GM10847 (cell line): Measurements from ENCODE around the gene GALK1.

ENCODE experiments used
- POLR2A ChIP-seq: IDR thresholded peaks from 2 replicates; pipeline ENCODE4 v1.6.1; 2011; ENCODE audit not compliant: insufficient read length; ENCODE audit errors: extremely low read depth

GALK1 gene

GRCh38 chr17:75764711-75765421 is at the start of gene GALK1:
Gene GALK1, minus strand, starts transcription at chr17:75765192. Its CDS starts 56 bp downstream, at chr17:75765136.
- TF ChIP-seq POLR2A, result peak; percentile 37

DNA sequence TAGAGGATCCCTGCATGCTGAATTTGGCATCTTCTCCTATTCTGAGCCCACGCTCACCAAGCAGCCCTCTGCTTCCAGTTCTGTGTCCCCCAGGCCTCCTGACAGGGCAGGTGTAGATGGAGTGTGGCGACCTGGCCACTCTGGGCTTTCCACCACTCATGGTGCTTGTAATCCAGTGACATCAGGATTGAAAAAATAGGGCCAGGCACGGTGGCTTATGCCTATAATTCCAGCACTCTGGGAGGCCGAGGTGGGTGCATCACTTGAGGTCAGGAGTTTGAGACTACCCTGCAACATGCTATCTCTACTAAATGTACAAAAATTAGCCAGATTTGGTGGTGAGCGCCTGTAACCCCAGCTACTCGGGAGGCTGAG is 49.0 kb upstream of the GALK1 start:
- TF ChIP-seq POLR2A, result no peak

- TF ChIP-seq POLR2A, result no peak
These were observed 48.4 kb upstream of the GALK1 start for GRCh38 chr17:75813081-75814020.

DNA sequence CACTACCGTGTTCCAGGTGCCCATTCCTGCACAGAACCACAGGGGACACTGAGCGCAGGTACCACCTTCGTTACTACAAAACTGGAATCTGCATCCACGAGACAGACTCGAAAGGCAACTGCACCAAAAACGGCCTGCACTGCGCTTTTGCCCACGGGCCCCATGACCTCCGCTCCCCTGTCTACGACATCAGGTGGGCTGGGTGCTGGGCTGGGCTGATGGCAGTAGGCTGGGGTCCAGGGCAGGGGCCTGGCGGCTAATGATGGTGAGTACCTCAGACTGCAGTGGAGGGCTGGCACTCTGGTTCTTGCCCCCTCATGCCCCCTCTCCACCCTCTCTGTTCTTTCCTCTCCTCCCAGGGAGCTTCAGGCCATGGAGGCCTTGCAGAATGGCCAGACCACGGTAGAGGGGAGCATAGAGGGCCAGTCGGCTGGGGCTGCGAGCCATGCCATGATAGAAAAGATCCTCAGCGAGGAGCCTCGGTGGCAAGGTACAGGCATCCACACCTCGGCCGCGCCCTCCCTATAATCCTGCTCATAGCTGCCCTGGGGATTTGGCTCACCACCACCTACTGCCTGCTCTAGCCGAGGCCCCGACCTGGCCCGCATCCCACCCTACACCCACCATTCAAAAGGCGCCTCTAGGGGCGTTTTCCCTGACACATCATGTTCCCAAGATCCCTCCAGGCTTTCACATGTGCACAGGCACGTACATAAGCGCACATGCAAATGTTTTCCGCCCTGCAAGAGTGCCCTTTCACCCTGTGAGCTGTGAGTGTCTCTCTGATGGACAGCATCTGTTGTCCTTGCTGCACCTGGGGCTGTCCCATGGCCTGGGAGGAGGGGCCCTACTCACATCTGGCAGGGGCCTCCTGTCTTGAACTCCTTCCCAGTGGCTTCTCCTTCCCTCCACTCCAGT is 47.4 kb upstream of the GALK1 start:
- no peak for TF ChIP-seq POLR2A

DNA sequence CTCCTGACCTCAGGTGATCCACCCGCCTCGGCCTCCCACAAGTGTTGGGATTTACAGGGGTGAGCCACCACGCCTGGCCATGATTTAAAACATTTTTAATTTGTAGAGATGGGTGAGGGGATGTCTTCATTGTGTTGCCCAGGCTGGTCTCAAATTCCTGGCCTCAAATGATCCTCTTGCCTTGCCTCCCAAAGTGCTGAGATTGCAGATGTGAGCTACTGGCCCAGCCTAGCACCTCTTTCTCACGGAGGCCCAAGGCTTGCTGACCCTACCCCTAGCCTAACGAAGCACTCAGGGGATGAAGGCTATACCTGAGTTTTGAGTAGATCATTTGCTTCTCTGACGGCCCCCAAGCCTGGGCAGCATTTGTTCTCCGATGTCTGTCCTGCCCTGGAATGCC is 46.2 kb upstream of the GALK1 start:
- TF ChIP-seq POLR2A, result no peak

- TF ChIP-seq POLR2A, result no peak
These were observed 45.2 kb upstream of the GALK1 start for GRCh38 chr17:75810216-75810615.

- no peak for TF ChIP-seq POLR2A
These were observed 44.7 kb upstream of the GALK1 start for GRCh38 chr17:75809631-75810111.

DNA sequence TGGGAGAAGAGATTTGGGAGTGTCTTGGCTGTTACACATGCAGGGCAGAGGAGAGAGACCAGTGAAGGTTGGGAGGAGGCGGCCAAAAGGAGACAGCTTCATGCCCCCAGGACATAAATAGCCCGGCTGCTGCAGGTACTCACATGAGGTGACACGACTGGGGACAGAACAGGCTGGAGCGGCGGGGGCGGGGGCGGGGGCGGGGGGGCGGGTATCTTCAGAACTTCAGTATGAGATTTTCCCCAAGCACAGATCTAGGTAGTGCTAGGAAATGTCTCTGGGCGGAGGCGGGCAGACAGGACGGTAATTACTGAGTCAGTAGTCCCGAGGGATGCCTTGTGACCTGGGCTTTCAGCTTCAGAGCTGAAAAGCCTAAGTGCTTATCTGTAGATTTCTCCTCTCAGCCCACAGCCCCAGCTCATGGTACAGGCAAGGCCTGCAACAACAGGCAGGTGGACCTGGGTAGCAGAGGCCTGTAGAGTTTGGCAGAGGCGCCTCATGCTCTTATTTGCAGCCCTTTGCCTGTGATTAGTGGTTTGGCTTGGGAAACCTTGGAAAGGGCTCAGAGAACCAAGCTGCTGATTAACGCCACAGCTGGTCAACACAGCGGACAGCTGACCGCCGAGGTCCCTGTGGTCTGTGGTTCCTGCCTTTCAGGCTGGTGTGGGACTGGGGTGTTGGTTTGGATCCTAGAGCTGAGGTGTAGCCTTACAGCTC is 44.1 kb upstream of the GALK1 start:
- no peak for TF ChIP-seq POLR2A

- TF ChIP-seq POLR2A, result no peak
These were observed 43.5 kb upstream of the GALK1 start for GRCh38 chr17:75808549-75808904.

GRCh38 chr17:75807861-75808260 is 42.9 kb upstream of the GALK1 start:
- TF ChIP-seq POLR2A, result no peak

GRCh38 chr17:75806822-75807500 is 42.0 kb upstream of the GALK1 start:
- no peak for TF ChIP-seq POLR2A

DNA sequence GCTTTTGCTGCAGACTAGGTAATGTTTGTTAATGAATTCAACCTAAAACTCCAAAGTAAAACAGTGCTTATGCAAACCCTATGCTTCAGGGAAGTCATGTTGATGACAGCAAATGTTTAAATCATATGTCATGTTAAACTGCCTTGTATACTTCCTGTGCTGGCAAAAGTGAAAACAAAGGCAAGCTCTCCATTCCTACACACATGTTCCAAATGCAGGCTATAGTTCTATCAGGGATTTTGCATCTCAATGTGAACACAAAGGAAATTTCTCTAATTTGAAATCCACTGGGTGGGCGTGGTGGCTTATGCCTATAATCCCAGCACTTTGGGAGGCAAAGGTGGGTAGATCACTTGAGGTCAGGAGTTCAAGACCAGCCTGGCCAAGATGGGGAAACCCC is 38.9 kb upstream of the GALK1 start:
- TF ChIP-seq POLR2A, result no peak

DNA sequence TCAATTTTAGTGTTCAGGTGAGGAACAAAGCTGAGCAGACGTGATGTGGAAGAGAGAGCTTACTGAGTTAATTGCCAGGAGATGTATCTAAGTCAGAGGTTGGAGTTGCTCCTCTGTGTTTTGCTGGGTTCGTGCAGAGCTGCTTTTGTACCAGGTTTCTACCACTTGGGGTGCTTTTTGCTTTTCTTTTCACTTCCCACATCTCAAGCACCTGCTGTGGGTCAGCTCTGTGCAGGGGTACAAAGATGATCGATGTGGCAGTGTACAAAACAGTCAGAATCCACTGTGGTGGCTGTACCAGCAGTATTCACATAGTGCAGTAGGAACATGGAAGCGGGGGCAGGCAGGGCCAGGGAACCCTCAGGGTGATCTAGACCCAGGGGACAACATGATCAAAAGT is 34.4 kb upstream of the GALK1 start:
- TF ChIP-seq POLR2A, result no peak
